B cell (primary cell): ENCODE data around the gene B3GNT9. TPM values are rescaled to one million over a fixed set of nuclear protein-coding genes. Genes with fewer than 3 reads are reported as not detected.

Experiments
- ATAC-seq: fragments of 200-7000 bp; cut with Tn5 transposase; one replicate; pipeline ENCODE4 v1.10.0; 2021; ENCODE audit warnings: low read depth, mild to moderate bottlenecking, moderate number of reproducible peaks, moderate library complexity
- CTCF ChIA-PET: fragments of 350-600 bp; sonication (Branson Sonifier 250); formaldehyde crosslinking; loops from one replicate; lab custom pipeline; 2021; ENCODE audit warnings: antibody characterized with exemption, inconsistent platforms; lab: Charles Lee
- POLR2A ChIA-PET: fragments of 350-600 bp; sonication (Branson Sonifier 250); formaldehyde crosslinking; loops from one replicate; lab custom pipeline; 2021; ENCODE audit warnings: antibody characterized with exemption; lab: Charles Lee
- DNase-seq: peaks from one replicate; pipeline ENCODE4 v3.0.0; 2013
- H2AFZ ChIP-seq: 2 replicates; pipeline ENCODE4 v1.6.1; 2012; ENCODE audit warnings: mild to moderate bottlenecking, low read depth, low read length; ENCODE audit not compliant: insufficient read depth, poor library complexity, severe bottlenecking
- H3K27ac ChIP-seq, 2 donors: 1 replicate in 1 of 2; 2 replicates in 1 of 2; pipeline ENCODE4 v1.5.1; 2012 to 2013; ENCODE audit warnings: low read length in 2 of 2, mild to moderate bottlenecking in 2 of 2, moderate library complexity in 1 of 2
- H3K27me3 ChIP-seq, 4 experiments: fragments of 200-600 bp in 1 of 4; sonication (generic) in 1 of 4; replicated peaks in 1 of 4; 1 replicate in 2 of 4; 2 replicates in 2 of 4; pipeline versions ENCODE4 v1.6.1 to v1.7.0; 2013 to 2016; ENCODE audit warnings: low read length in 3 of 4, mild to moderate bottlenecking in 2 of 4, mixed read lengths in 1 of 4, moderate library complexity in 1 of 4; ENCODE audit not compliant: insufficient read depth in 4 of 4, control insufficient read depth in 3 of 4; ENCODE audit errors: control extremely low read depth in 1 of 4
- H3K36me3 ChIP-seq, 2 experiments: replicated peaks in 1 of 2; 1 replicate in 1 of 2; 2 replicates in 1 of 2; pipeline versions ENCODE4 v1.6.1 to v1.7.1; 2013; ENCODE audit warnings: low read length in 1 of 2; ENCODE audit not compliant: insufficient read depth in 2 of 2, control insufficient read depth in 1 of 2; ENCODE audit errors: control extremely low read depth in 1 of 2, extremely low read depth in 1 of 2
- H3K4me1 ChIP-seq, 2 donors: fragments of 200-600 bp in 1 of 2; sonication (generic) in 1 of 2; 1 replicate in 1 of 2; 2 replicates in 1 of 2; pipeline versions ENCODE4 v1.5.1 to v1.6.1; 2013 to 2017; ENCODE audit warnings: low read length in 2 of 2; ENCODE audit not compliant: control insufficient read depth in 2 of 2, insufficient read depth in 2 of 2
- H3K4me2 ChIP-seq: replicated peaks from 2 replicates; pipeline ENCODE3; 2012; ENCODE audit warnings: mild to moderate bottlenecking, low read depth, low read length; ENCODE audit not compliant: poor library complexity, severe bottlenecking
- H3K4me3 ChIP-seq, 5 experiments: fragments of 200-600 bp in 1 of 5; sonication (generic) in 1 of 5; 1 replicate in 3 of 5; 2 replicates in 2 of 5; pipeline versions ENCODE4 v1.5.1 to v1.7.0; 2011 to 2016; ENCODE audit warnings: low read length in 4 of 5, mild to moderate bottlenecking in 4 of 5, low read depth in 2 of 5, control low read depth in 1 of 5, moderate library complexity in 1 of 5; ENCODE audit not compliant: insufficient read depth in 1 of 5; ENCODE audit errors: control extremely low read depth in 1 of 5, extremely low read depth in 1 of 5
- H3K79me2 ChIP-seq: fragments of 200-600 bp; sonication (generic); one replicate; pipeline ENCODE4 v1.6.0; 2016; ENCODE audit warnings: low read length; ENCODE audit not compliant: control insufficient read depth, insufficient read depth
- H3K9ac ChIP-seq: fragments of 200-600 bp; sonication (generic); 2 replicates; pipeline ENCODE4 v1.6.1; 2017; ENCODE audit warnings: mild to moderate bottlenecking, low read length, moderate library complexity
- H3K9me3 ChIP-seq, 3 donors: one replicate each; pipeline versions ENCODE4 v1.6.1 to v1.7.1; 2013; ENCODE audit warnings: low read length in 2 of 3; ENCODE audit not compliant: control insufficient read depth in 2 of 3, insufficient read depth in 1 of 3; ENCODE audit errors: control extremely low read depth in 1 of 3
- H4K20me1 ChIP-seq: 2 replicates; pipeline ENCODE4 v1.6.0; 2012; ENCODE audit warnings: mild to moderate bottlenecking, low read length; ENCODE audit not compliant: insufficient read depth, control insufficient read depth, poor library complexity, severe bottlenecking
- H3K27ac Mint-ChIP-seq: one replicate; pipeline ENCODE4 v1.8.0; 2021; ENCODE audit warnings: mixed read lengths
- H3K27me3 Mint-ChIP-seq: one replicate; pipeline ENCODE4 v1.8.0; 2021; ENCODE audit warnings: mixed read lengths
- H3K4me1 Mint-ChIP-seq: one replicate; pipeline ENCODE4 v1.8.0; 2021; ENCODE audit warnings: mixed read lengths
- H3K4me3 Mint-ChIP-seq: one replicate; pipeline ENCODE4 v1.8.0; 2021; ENCODE audit warnings: mixed read lengths
- H3K9me3 Mint-ChIP-seq: one replicate; pipeline ENCODE4 v1.8.0; 2022; ENCODE audit warnings: mixed read lengths; ENCODE audit not compliant: insufficient read depth
- EZH2 ChIP-seq: IDR thresholded peaks from 2 replicates; pipeline ENCODE4 v1.6.1; 2012; ENCODE audit warnings: borderline replicate concordance, low read depth, mild to moderate bottlenecking, moderate library complexity, low read length; ENCODE audit not compliant: insufficient read depth, poor library complexity, severe bottlenecking
- WGBS: methylation state at CpG from one replicate; pipeline ENCODE4 v1.1.5; 2013; ENCODE audit warnings: missing lambda C conversion rate; ENCODE audit not compliant: insufficient coverage; 5-methylcytosine and 5-hydroxymethylcytosine counted together
- intact Hi-C: fragments of 100-400 bp; cut with micrococcal nuclease; formaldehyde crosslinking; loops from one replicate; pipeline ENCODE4 v1.10.0; 2022
- polyA plus RNA-seq: library from polyadenylated mRNA; depleted of rRNA; stranded (reverse); fragments of >200 nt; gene quantifications from 2 replicates; pipeline ENCODE4 v1.2.3, GENCODE V29; 2012
- total RNA-seq, 2 donors: library from RNA; stranded (reverse); fragments of 120-200 nt in 1 of 2; gene quantifications; 1 replicate in 1 of 2; 2 replicates in 1 of 2; pipeline versions ENCODE4 v1.2.3 to v1.2.4, GENCODE V29; 2013 to 2022
- TF ChIP-seq, protein P1 (sequence below): fragments of 200-600 bp; IDR thresholded peaks from one replicate; pipeline ENCODE4 v1.8.0; 2022; ENCODE audit warnings: antibody characterized with exemption, mild to moderate bottlenecking

B3GNT9 gene
- total and polyA plus RNA-seq, 2 donors (not counting 1 experiment from before 2014, with no cell fraction given) = 1.6 to 2.5 TPM

DNA sequence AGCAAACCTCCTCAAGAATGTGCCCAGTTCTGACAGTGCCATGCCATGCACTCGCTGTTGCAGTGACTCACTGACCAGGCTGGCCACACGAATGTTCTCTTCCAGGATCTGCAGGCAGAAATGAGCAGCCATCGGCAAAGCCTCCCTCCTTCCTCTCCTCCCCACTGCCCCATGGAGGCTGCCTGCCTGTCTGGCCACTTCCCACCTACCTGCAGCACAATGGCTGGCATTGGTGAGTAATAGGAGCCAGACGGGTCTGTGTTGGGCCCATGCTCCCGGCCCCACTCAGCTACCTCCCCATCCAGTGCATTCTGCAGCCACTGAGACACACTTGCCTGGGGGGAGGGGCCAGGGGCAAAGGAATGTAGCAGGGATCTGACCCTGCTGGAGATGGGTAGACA lies 35.8 kb upstream of the B3GNT9 start:
- peaks cover 3% of the 10 kb centered on the region for H3K79me2 ChIP-seq
- peaks cover 0 to 3% (median 0%) of the 10 kb centered on the region in 3 donors for H3K9me3 ChIP-seq
- no peaks in the 10 kb centered on the region for H4K20me1 ChIP-seq
- DNase-seq (no peak), ATAC-seq (no peak)
- ChIA-PET POLR2A (no interaction called here), CTCF (interaction anchor here (2.5 kb wide), 1 partner anchor 208 kb away, joined by 27 read pairs; no protein-coding TSS in a partner anchor)
- intact Hi-C loops = no loop called here
- H3K27me3 Mint-ChIP-seq = peaks cover 11% of the 10 kb centered on the region
- no peaks in the 10 kb centered on the region for H3K9me3 Mint-ChIP-seq
- no peak overlapping the region for H3K27ac ChIP-seq
- H3K9ac ChIP-seq = no peak overlapping the region
- H3K4me2 ChIP-seq = no peak overlapping the region
- H3K4me1 Mint-ChIP-seq = peaks cover 16% of the 10 kb centered on the region
- no peak overlapping the region for H2AFZ ChIP-seq
- H3K27me3 ChIP-seq = peaks cover 0 to 28% (median 6%) of the 10 kb centered on the region in 4 experiments
- H3K4me1 ChIP-seq = peaks cover 23 to 25% of the 10 kb centered on the region in 2 donors
- H3K4me3 Mint-ChIP-seq = no peak overlapping the region
- 84% methylated on average over 2 of the region's 5 CpGs for WGBS
- no peaks in the 10 kb centered on the region for H3K36me3 ChIP-seq
- TF ChIP-seq, protein P1, sequence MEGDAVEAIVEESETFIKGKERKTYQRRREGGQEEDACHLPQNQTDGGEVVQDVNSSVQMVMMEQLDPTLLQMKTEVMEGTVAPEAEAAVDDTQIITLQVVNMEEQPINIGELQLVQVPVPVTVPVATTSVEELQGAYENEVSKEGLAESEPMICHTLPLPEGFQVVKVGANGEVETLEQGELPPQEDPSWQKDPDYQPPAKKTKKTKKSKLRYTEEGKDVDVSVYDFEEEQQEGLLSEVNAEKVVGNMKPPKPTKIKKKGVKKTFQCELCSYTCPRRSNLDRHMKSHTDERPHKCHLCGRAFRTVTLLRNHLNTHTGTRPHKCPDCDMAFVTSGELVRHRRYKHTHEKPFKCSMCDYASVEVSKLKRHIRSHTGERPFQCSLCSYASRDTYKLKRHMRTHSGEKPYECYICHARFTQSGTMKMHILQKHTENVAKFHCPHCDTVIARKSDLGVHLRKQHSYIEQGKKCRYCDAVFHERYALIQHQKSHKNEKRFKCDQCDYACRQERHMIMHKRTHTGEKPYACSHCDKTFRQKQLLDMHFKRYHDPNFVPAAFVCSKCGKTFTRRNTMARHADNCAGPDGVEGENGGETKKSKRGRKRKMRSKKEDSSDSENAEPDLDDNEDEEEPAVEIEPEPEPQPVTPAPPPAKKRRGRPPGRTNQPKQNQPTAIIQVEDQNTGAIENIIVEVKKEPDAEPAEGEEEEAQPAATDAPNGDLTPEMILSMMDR = no peak
- TF ChIP-seq EZH2 = no peak
- no peak overlapping the region for H3K27ac Mint-ChIP-seq
- no peak overlapping the region for H3K4me3 ChIP-seq

GRCh38 chr16:67185651-67186134 lies 34.9 kb upstream of the B3GNT9 start:
- peaks cover 20 to 22% of the 10 kb centered on the region in 2 donors for H3K4me1 ChIP-seq
- DNase-seq (no peak), ATAC-seq (no peak)
- intact Hi-C loops = loop anchor here (1.0 to 2.0 kb wide), 3 partner anchors 61 to 231 kb away; partner anchors contain the start of genes FHOD1 and PHAF1
- TF ChIP-seq, protein P1 = peak; percentile 46
- no peak for TF ChIP-seq EZH2
- Mint-ChIP-seq H3K9me3 (no peaks in the 10 kb centered on the region), H3K27ac (peak overlapping the region; percentile 82), H3K4me1 (peaks cover 13% of the 10 kb centered on the region), H3K4me3 (peak overlapping the region; percentile 93), H3K27me3 (peaks cover 11% of the 10 kb centered on the region)
- no peak overlapping the region for H3K4me3 ChIP-seq
- H3K79me2 ChIP-seq = no peaks in the 10 kb centered on the region
- ChIA-PET POLR2A (no interaction called here), CTCF (interaction anchor here (0.9 to 2.5 kb wide), 25 partner anchors 9 to 295 kb away, joined by 3 to 27 read pairs (median 5); partner anchors contain the start of genes ATP6V0D1, FBXL8, FHOD1 and NOL3)
- peaks cover 0 to 3% (median 0%) of the 10 kb centered on the region in 3 donors for H3K9me3 ChIP-seq
- H4K20me1 ChIP-seq = no peaks in the 10 kb centered on the region
- peaks cover 0 to 31% (median 6%) of the 10 kb centered on the region in 4 experiments for H3K27me3 ChIP-seq
- no peaks in the 10 kb centered on the region for H3K36me3 ChIP-seq
- WGBS = 24% methylated on average over 4 of the region's 12 CpGs
- peak overlapping the region; percentile 99 for H3K4me2 ChIP-seq
- H3K27ac ChIP-seq = no peak overlapping the region
- H2AFZ ChIP-seq = peak overlapping the region; percentile 16
- H3K9ac ChIP-seq = no peak overlapping the region
